Measurements from ENCODE around the gene SETBP1.

DNA sequence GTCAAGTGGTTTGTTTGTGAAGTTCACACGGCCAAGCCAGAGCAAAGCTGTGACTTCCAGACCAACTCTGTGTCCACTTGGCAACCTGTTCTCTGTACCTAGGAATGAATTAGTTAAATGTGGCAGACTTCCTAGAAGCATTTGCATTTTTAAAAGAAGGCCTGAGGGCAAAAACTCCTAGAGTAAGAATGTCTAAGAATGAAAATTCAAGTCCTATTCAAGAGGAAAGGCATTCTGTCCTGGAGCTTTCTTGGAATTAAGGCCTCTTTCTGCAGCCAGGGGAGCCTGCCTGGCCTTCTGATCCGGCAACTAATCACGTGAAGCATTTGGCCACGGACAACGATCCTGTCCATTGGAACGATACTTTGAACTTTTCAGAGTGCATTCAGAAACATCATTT is 155.0 kb downstream of the SETBP1 start:
- TF ChIP-seq POLR2A (IDR thresholded peaks at IDR 0.05) = no peak
- TF ChIP-seq, protein P1, sequence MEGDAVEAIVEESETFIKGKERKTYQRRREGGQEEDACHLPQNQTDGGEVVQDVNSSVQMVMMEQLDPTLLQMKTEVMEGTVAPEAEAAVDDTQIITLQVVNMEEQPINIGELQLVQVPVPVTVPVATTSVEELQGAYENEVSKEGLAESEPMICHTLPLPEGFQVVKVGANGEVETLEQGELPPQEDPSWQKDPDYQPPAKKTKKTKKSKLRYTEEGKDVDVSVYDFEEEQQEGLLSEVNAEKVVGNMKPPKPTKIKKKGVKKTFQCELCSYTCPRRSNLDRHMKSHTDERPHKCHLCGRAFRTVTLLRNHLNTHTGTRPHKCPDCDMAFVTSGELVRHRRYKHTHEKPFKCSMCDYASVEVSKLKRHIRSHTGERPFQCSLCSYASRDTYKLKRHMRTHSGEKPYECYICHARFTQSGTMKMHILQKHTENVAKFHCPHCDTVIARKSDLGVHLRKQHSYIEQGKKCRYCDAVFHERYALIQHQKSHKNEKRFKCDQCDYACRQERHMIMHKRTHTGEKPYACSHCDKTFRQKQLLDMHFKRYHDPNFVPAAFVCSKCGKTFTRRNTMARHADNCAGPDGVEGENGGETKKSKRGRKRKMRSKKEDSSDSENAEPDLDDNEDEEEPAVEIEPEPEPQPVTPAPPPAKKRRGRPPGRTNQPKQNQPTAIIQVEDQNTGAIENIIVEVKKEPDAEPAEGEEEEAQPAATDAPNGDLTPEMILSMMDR (IDR thresholded peaks at IDR 0.05) = no peak
